HepG2 (cell line): ENCODE measurements around the gene SLC4A11. TPM values are rescaled to one million over a fixed set of nuclear protein-coding genes. Genes with fewer than 3 reads are reported as not detected.

ENCODE experiments used
- CC2D1A ChIP-seq: sonication (generic); formaldehyde crosslinking; IDR thresholded peaks from 2 replicates; pipeline ENCODE4 v1.8.1; 2023; ENCODE audit warnings: mild to moderate bottlenecking, missing genetic modification reagents
- HINFP ChIP-seq: sonication (generic); formaldehyde crosslinking; IDR thresholded peaks from 2 replicates; pipeline ENCODE4 v1.4.0; 2020; ENCODE audit warnings: low read depth, mild to moderate bottlenecking, missing genetic modification reagents
- HOXA5 ChIP-seq: sonication (generic); formaldehyde crosslinking; IDR thresholded peaks from 2 replicates; pipeline ENCODE4 v1.4.0; 2020; ENCODE audit warnings: missing genetic modification reagents
- HOXD1 ChIP-seq: sonication (generic); formaldehyde crosslinking; IDR thresholded peaks from 2 replicates; pipeline ENCODE4 v1.5.0; 2020; ENCODE audit warnings: missing genetic modification reagents
- IKZF1 ChIP-seq: fragments of 450-650 bp; IDR thresholded peaks from 2 replicates; pipeline ENCODE4 v1.7.1; 2016
- MED1 ChIP-seq: sonication (generic); formaldehyde crosslinking; IDR thresholded peaks from 2 replicates; pipeline ENCODE4 v1.4.0; 2020; ENCODE audit warnings: missing genetic modification reagents
- NBN ChIP-seq: fragments of 450-650 bp; conservative IDR thresholded peaks from 2 replicates; pipeline ENCODE4 v1.6.1; 2017
- SMAD1 ChIP-seq: sonication (generic); formaldehyde crosslinking; IDR thresholded peaks from 2 replicates; pipeline ENCODE4 v1.4.0; 2020; ENCODE audit warnings: missing genetic modification reagents, low read depth, mild to moderate bottlenecking, borderline replicate concordance
- SNRNP70 ChIP-seq: fragments of 200-400 bp; formaldehyde crosslinking; IDR thresholded peaks from 2 replicates; pipeline ENCODE4 v1.6.1; 2017; ENCODE audit warnings: mild to moderate bottlenecking, low read depth, low read length, moderate library complexity
- ZFP1 ChIP-seq: IDR thresholded peaks from 2 replicates; pipeline ENCODE4 v1.6.1; 2016
- ZNF646 ChIP-seq: sonication (generic); formaldehyde crosslinking; IDR thresholded peaks from 2 replicates; pipeline ENCODE4 v1.9.0; 2021; ENCODE audit warnings: mild to moderate bottlenecking, missing genetic modification reagents
- ZNF781 ChIP-seq: sonication (generic); formaldehyde crosslinking; IDR thresholded peaks from 2 replicates; pipeline ENCODE4 v1.5.1; 2020; ENCODE audit warnings: borderline replicate concordance, mild to moderate bottlenecking, missing genetic modification reagents; ENCODE audit errors: not compliant biosample characterization
- polyA plus RNA-seq, 8 experiments: library from polyadenylated mRNA; depleted of rRNA in 3 of 8; stranded (reverse) in 7 of 8; unstranded in 1 of 8; fragments of >200 nt; fragmentation: Illumina TruSeq in 4 of 8; extraction: Trizol in 4 of 8; gene quantifications; 2 replicates each; pipeline versions ENCODE4 v1.2.1 to v1.2.3, GENCODE V29; 2011 to 2016; ENCODE audit warnings: low read depth in 4 of 8, missing spikeins in 1 of 8, mixed read lengths in 1 of 8; ENCODE audit not compliant: insufficient read depth in 1 of 8
- total RNA-seq, 5 experiments: library from RNA; depleted of rRNA; stranded (reverse); fragments of >200 nt; fragmentation: Illumina TruSeq; extraction: Trizol; gene quantifications; 2 replicates each; pipeline ENCODE4 v1.2.3, GENCODE V29; 2016; ENCODE audit warnings: low read depth in 1 of 5
- TF ChIP-seq, protein P1 (sequence below): sonication (generic); formaldehyde crosslinking; IDR thresholded peaks from 2 replicates; pipeline ENCODE4 v1.4.0; 2020; ENCODE audit warnings: missing genetic modification reagents

SLC4A11 gene
- total and polyA plus RNA-seq, 2 of the 13 experiments (the other 11 are each of a cell fraction or from before 2014, with no cell fraction given): 3.9 to 27.0 TPM

DNA sequence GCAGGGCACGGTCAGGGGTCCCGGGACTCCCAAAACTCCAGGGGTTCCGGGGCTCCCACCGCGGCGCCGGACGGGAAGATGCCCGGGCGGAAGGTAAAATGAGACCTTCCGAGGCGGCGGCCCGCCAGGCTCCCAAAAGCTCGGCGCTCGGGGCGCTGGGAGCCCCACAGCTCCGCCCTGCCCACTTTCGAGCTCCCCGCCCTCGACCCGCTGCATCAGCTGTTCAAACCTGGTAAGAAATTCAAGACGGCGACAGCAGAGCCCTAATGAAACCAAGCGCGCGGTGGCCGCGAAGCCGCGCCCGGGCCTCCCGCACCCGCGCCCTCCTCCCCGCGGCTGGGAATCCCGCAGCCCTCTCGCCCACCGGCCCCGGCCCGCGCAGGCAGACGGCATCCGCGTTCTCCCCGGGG is 369 bp downstream of the SLC4A11 start (continued):
- TF ChIP-seq HOXA5 (CRISPR knock-in tag) (no peak), NBN (no peak), SNRNP70 (no peak), HINFP (CRISPR knock-in tag) (0 out of 2 replicates have a peak, but pooled peaks have one; percentile 6), ZNF781 (CRISPR knock-in tag) (no peak), HOXD1 (CRISPR knock-in tag) (no peak), ZNF646 (CRISPR knock-in tag) (no peak), ZFP1 (no peak), IKZF1 (no peak), SMAD1 (peak; percentile 52; the same call in 1 of the 2 replicates), MED1 (CRISPR knock-in tag) (no peak; the same call in 1 of the 2 replicates), CC2D1A (CRISPR knock-in tag) (no peak)
- TF ChIP-seq, protein P1, sequence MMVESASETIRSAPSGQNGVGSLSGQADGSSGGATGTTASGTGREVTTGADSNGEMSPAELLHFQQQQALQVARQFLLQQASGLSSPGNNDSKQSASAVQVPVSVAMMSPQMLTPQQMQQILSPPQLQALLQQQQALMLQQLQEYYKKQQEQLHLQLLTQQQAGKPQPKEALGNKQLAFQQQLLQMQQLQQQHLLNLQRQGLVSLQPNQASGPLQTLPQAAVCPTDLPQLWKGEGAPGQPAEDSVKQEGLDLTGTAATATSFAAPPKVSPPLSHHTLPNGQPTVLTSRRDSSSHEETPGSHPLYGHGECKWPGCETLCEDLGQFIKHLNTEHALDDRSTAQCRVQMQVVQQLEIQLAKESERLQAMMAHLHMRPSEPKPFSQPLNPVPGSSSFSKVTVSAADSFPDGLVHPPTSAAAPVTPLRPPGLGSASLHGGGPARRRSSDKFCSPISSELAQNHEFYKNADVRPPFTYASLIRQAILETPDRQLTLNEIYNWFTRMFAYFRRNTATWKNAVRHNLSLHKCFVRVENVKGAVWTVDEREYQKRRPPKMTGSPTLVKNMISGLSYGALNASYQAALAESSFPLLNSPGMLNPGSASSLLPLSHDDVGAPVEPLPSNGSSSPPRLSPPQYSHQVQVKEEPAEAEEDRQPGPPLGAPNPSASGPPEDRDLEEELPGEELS: 0 out of 2 replicates have a peak, but pooled peaks have one; percentile 32
